HG02678 (cell line): ENCODE measurements around the gene SYTL5.

Experiments
- ATAC-seq: cut with Tn5 transposase; IDR thresholded peaks from one replicate; pipeline ENCODE4 v1.9.1; 2021; ENCODE audit warnings: mild to moderate bottlenecking, moderate library complexity; ENCODE audit not compliant: unreplicated experiment

SYTL5 gene

GRCh38 chrX:38018766-38019425 is 12.5 kb downstream of the SYTL5 start:
- no peak for ATAC-seq

DNA sequence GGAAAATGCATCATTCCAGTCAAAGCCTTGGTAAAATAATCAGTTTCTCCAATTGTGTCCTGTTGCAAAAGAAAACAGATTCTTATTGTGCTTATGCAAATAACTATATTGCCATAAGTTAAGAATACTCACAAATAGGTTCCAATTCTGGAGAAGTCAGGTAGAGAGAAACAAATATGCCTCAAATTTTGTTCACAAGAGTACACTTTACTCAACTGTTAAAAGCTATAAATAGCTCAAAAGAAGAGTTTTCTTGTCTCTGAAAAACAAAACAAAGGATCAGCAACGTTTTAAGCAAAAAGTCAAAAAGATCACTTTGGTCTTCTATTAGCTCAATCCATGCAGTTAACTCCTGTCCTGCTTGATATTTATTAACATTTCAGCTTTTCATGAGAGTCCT is 21.9 kb downstream of the SYTL5 start:
- ATAC-seq, result no peak

DNA sequence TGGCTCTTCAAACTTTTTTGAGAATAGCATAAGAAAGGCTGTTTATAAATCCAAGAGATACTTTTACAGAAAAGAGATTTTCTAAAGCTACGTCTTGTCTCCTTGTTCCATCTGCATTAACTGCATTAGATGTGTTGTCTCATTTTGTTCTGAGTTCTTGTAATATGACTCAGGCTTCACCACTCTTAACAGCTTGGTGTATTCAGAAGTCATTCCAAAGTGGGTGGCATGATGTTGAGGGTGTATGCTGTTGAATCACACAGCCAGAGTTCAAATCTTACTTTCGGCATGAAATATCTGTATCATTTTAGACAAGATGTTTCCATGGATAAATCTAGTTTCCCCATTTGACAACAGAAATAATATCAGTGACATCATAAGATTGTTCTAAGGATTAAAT is 30.1 kb downstream of the SYTL5 start:
- no peak for ATAC-seq

GRCh38 chrX:38038501-38038900 is 32.1 kb downstream of the SYTL5 start:
- no peak for ATAC-seq

DNA sequence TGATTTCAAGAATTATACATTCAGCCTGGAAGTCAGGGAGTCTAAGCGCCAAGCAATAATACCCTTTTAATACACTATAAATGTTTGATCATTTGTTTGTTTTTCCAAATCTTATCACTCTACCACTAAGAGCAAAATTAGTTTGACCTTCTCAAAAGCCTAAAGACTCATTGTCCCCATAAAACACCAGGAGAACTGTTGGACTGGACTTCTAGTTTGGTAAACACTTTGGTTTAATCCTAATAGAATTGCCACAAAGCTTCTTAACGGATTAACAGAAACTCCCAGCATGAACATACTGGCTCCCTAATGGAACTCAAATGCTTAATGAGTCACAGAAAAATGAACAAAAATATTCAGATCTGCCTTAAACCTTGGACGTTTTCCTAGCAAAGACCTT is 34.9 kb downstream of the SYTL5 start:
- no peak for ATAC-seq

DNA sequence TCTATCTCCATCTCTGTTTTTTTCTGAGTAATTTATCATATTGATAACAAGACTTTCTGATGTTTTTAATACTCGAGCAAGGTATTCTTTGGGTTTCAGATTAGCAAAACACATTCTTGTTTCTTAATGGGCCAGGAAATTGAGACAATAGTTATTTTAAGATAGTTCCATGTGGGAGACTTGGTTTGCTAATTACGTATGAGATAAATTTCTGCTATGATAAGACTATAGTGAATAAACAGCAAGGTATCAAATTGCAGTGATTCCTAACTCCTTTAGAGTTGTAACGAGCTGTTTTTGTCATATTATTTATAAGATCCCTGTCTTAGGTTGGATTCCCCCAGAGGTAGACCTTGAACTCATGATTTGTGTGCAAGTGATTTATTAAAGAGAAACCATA is 38.3 kb downstream of the SYTL5 start:
- ATAC-seq, result no peak

DNA sequence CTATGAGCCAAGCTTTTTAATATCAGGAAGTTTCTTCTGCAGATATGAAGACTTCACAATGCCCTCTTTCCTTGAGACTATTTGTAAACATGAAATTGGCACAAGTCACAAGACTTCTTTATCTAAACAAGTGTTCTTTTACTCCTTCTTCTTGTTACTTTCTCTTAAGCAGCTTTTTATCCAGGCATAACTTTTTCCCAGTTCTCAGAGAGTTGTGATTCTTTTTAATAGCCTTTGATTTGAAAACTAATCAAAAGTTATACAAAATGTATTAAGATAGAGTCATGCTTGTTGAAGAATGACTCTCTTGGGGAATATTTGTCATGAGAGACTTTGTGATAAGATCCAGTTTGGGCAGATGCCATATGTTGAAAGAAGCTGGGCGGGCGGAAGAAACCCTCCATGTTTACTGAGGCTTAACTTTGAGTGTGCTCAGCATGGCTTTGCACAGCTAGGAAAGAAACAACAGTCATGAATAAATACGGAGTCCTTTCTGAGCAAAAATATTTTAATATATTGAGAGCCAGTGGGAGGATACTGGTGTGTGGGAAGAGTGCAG is 39.3 kb downstream of the SYTL5 start:
- ATAC-seq, result no peak

- no peak for ATAC-seq
These were observed 42.5 kb downstream of the SYTL5 start for GRCh38 chrX:38048886-38049285.

DNA sequence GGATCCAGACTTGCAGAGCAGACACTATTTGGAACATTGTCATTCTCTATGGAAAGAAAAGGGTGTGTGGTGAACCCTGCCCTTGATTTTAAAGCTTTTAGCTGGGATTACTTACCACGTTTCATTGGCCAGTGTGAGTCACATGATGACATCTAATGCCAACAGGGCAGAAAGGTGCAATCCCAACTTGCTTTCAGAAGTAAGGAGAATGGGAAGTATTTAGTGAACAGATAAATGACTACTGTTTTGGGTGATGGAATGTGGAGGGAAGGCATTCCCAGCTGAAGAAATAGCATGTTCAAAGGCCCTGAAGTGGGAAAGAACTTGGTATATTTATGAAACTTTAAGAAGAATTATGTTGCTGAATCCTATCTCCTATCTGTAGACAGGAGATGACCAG is 44.5 kb downstream of the SYTL5 start:
- no peak for ATAC-seq

DNA sequence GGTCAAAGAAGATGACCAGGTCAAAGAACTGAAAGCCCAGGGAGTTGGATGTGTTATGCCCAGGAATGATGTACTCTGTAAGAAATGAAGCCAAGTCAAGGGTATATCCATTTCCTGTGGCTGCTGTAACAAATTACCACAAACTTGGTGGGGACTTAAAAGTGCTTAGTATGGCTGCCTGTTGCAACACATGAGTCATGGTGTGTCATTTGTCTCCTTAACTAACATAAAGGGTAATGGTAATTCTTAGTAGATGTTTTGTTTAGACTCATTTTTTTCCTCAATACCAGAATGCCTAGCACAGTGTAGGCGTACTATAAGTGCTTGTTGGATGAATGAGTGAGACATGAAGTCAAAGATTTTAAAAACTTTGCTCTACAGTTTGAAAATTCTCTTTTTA is 45.7 kb downstream of the SYTL5 start:
- ATAC-seq, result no peak

DNA sequence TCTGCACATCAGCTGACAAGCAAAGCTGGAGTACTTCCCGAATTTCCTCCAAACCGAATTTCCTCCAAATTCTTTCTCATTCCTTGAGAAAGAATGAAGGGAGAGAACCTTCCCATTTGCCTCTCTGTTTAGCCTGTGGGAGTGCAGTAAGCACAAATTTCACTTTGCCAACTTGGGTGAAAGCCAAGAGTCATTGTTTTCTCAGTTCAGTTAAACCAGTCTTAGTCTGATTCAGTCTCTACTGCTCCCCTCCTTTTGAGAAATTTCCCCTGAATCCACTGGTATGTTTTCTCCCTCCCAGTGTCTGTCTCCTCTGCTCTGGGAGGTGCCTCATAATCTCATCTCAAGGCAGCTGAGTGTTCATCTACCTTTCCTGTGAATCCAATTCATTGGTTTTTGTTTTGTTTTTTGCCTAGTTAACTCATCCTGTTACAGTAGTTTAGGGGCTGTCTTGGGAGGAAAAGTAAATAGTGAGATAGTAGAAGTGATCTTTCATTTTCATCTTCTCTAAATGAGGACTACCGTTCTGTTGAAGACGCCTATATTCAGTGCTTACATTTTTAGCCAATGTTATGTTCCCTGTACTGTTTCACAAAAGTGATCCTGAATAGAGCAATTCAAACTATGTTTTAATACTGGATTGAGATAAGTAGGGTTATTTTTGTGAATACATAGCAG is 49.0 kb downstream of the SYTL5 start:
- no peak for ATAC-seq

GRCh38 chrX:38060331-38060878 is 54.1 kb downstream of the SYTL5 start:
- no peak for ATAC-seq

GRCh38 chrX:38061335-38061734 is 55.0 kb downstream of the SYTL5 start:
- ATAC-seq, result no peak

GRCh38 chrX:38066934-38067333 is 60.6 kb downstream of the SYTL5 start:
- ATAC-seq, result no peak

GRCh38 chrX:38069273-38069672 is 62.9 kb downstream of the SYTL5 start:
- ATAC-seq, result no peak

GRCh38 chrX:38069991-38070390 is 63.6 kb downstream of the SYTL5 start:
- no peak for ATAC-seq

- ATAC-seq, result no peak
These were observed 73.1 kb downstream of the SYTL5 start for GRCh38 chrX:38079463-38079862.

GRCh38 chrX:38080808-38081207 is 74.5 kb downstream of the SYTL5 start:
- no peak for ATAC-seq

- no peak for ATAC-seq
These were observed 75.6 kb downstream of the SYTL5 start for GRCh38 chrX:38081909-38082308.

- no peak for ATAC-seq
These were observed 76.0 kb downstream of the SYTL5 start for GRCh38 chrX:38082309-38082708.

- ATAC-seq, result no peak
These were observed 79.5 kb downstream of the SYTL5 start for GRCh38 chrX:38085813-38086212.
